Activated T-cell treated with anti-CD3 and anti-CD28 coated beads, Interleukin-2, amount 50 U/mL, for 24 hours (primary cell): ENCODE data around the gene EPHB3.

Source experiments
- DNase-seq: peaks from one replicate; pipeline ENCODE4 v3.0.0-alpha.2; 2020
- H3K27ac Mint-ChIP-seq: 2 replicates; pipeline ENCODE4 v1.8.0; 2020; ENCODE audit warnings: mild to moderate bottlenecking, mixed read lengths
- H3K27me3 Mint-ChIP-seq: 2 replicates; pipeline ENCODE4 v1.8.0; 2020; ENCODE audit warnings: mixed read lengths
- H3K36me3 Mint-ChIP-seq: 2 replicates; pipeline ENCODE4 v1.8.0; 2020; ENCODE audit warnings: low read depth, mixed read lengths
- H3K4me1 Mint-ChIP-seq: 2 replicates; pipeline ENCODE4 v1.8.0; 2020; ENCODE audit warnings: low read depth, mixed read lengths
- H3K4me3 Mint-ChIP-seq: 2 replicates; pipeline ENCODE4 v1.8.0; 2020; ENCODE audit warnings: mild to moderate bottlenecking, moderate library complexity, mixed read lengths
- H3K9me3 Mint-ChIP-seq: 2 replicates; pipeline ENCODE4 v1.8.0; 2020; ENCODE audit warnings: mixed read lengths

Gene EPHB3

DNA sequence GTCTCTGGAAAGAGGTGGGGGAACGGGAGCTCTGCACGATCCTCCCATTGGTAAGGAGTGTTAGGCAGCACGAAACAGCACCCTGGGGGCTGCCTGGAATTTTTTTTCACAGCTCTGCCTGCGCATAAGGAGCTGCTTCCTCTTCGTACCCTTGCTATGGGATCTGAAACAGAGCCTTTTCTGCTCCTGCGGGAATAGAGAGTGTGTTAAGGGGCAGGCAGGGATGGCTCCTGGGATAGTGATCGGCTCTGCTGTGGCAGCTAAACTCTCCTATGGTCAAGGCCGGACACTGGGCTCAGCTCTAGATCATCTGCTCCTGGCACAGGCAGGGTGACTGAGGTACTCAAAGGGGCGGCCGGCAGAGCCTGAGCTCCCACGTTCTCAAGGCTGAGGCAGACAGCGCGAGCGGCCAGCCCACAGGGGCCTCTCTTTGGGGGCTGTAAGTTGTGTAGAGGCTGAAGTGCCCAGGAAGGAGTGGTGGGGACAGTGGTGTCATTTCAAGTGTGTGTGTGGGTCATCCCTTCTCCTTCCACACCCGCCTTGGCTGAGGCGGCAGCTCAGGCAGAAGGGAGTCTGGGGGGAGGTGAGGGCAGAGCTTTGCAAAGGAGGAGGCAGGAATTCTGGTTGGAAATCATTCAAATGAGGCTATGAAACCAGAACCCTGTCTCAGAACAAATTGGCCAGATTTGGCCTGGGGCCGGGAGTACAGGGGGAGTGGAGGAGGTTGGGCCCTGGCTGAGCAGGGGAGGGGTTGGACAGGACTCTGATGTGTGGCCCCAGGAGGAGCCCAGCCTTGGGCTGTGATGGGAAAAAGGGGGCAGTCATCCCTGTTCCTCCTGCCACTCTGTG, 31.0 kb downstream of the EPHB3 start:
- DNase-seq: no peak
- Mint-ChIP-seq H3K27me3 (no peaks in the 10 kb centered on the region), H3K4me1 (no peaks in the 10 kb centered on the region), H3K4me3 (no peak overlapping the region), H3K36me3 (no peaks in the 10 kb centered on the region), H3K27ac (no peak overlapping the region), H3K9me3 (no peaks in the 10 kb centered on the region)

DNA sequence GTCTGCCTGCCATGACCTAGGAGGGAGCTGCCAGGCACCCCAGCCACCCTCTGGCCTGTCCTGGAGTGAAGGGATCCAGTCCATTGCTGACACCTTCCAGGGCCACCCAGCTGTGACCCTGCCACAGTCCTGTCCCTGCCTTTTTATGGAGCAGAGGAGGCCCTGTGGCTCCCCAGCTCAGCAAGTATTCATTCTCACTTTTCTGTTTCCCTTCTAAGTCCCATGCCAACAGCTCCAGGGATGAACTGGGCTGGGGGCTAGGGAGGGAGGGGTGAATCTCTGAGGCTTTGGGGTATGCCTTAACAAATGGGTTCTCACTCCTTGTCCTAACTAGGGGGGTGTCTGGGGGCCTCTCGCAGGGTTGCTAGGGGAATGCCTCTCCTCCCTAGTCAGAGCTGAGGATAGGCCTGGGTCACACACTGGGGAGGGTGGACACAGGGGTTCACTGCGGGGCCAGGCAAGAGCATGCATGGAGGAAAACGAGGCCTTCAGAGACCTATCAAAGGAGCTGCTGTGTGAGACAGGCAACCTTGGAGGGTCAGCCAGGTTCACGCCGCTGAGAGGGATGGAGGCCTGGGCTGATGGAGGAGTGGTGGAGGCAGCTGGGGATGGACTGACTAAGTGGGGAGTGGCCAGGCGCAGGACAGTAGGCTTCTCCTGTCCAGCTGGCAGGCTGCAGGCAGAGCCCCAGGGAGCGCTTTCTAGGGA, 31.8 kb downstream of the EPHB3 start:
- Mint-ChIP-seq H3K27me3 (no peaks in the 10 kb centered on the region), H3K36me3 (no peaks in the 10 kb centered on the region), H3K4me1 (no peaks in the 10 kb centered on the region), H3K4me3 (no peak overlapping the region), H3K9me3 (no peaks in the 10 kb centered on the region), H3K27ac (no peak overlapping the region)
- DNase-seq: no peak

DNA sequence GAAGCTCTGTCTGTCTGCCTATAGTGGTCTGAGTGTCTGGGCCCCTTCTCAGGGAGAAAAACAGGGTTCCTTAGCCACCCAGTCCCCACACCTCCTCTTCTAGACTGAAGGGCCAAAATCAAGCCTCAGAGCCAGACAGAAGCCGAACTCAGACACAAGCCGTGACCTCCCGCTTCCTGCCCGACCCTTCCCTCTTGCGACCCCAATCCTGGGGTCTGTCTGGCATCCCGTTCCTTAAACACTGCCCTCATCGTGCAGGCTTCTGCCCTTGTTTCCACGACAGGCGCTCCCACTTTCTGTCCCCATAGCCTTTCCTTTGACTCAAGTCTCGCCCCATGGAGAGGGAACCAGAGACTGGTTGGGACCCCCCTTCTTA, 32.3 kb downstream of the EPHB3 start:
- no peak for DNase-seq
- Mint-ChIP-seq H3K4me1 (no peaks in the 10 kb centered on the region), H3K27ac (no peak overlapping the region), H3K4me3 (no peak overlapping the region), H3K9me3 (no peaks in the 10 kb centered on the region), H3K27me3 (no peaks in the 10 kb centered on the region), H3K36me3 (no peaks in the 10 kb centered on the region)

- H3K4me3 Mint-ChIP-seq: no peak overlapping the region
- DNase-seq: no peak
- no peaks in the 10 kb centered on the region for H3K36me3 Mint-ChIP-seq
- H3K9me3 Mint-ChIP-seq: no peaks in the 10 kb centered on the region
- H3K4me1 Mint-ChIP-seq: no peaks in the 10 kb centered on the region
- no peak overlapping the region for H3K27ac Mint-ChIP-seq
- no peaks in the 10 kb centered on the region for H3K27me3 Mint-ChIP-seq
Measured at GRCh38 chr3:184594371-184595001, 32.9 kb downstream of the EPHB3 start.

GRCh38 chr3:184595726-184596125, 34.1 kb downstream of the EPHB3 start:
- Mint-ChIP-seq H3K27ac (no peak overlapping the region), H3K27me3 (peaks cover 9% of the 10 kb centered on the region), H3K4me1 (no peaks in the 10 kb centered on the region), H3K9me3 (no peaks in the 10 kb centered on the region), H3K4me3 (no peak overlapping the region), H3K36me3 (no peaks in the 10 kb centered on the region)
- DNase-seq: no peak

GRCh38 chr3:184596233-184596632, 34.6 kb downstream of the EPHB3 start:
- Mint-ChIP-seq H3K27ac (no peak overlapping the region), H3K36me3 (no peaks in the 10 kb centered on the region), H3K9me3 (no peaks in the 10 kb centered on the region), H3K27me3 (peaks cover 14% of the 10 kb centered on the region), H3K4me1 (no peaks in the 10 kb centered on the region), H3K4me3 (no peak overlapping the region)
- DNase-seq: no peak

- Mint-ChIP-seq H3K4me3 (no peak overlapping the region), H3K9me3 (no peaks in the 10 kb centered on the region), H3K36me3 (no peaks in the 10 kb centered on the region), H3K27ac (no peak overlapping the region), H3K27me3 (peaks cover 17% of the 10 kb centered on the region), H3K4me1 (peaks cover under 1% of the 10 kb centered on the region)
- DNase-seq: no peak
Measured at GRCh38 chr3:184596886-184597575, 35.4 kb downstream of the EPHB3 start.

- no peaks in the 10 kb centered on the region for H3K36me3 Mint-ChIP-seq
- no peak overlapping the region for H3K4me3 Mint-ChIP-seq
- no peak overlapping the region for H3K27ac Mint-ChIP-seq
- DNase-seq: no peak
- H3K4me1 Mint-ChIP-seq: peaks cover 9% of the 10 kb centered on the region
- peaks cover 26% of the 10 kb centered on the region for H3K27me3 Mint-ChIP-seq
- no peaks in the 10 kb centered on the region for H3K9me3 Mint-ChIP-seq
Measured at GRCh38 chr3:184597829-184598573, 36.4 kb downstream of the EPHB3 start.

- Mint-ChIP-seq H3K27me3 (peaks cover 32% of the 10 kb centered on the region), H3K9me3 (no peaks in the 10 kb centered on the region), H3K4me1 (peaks cover 15% of the 10 kb centered on the region), H3K4me3 (no peak overlapping the region), H3K27ac (no peak overlapping the region), H3K36me3 (no peaks in the 10 kb centered on the region)
- no peak for DNase-seq
Measured at GRCh38 chr3:184598574-184598927, 37.0 kb downstream of the EPHB3 start.

GRCh38 chr3:184599143-184599542, 37.6 kb downstream of the EPHB3 start:
- no peak overlapping the region for H3K27ac Mint-ChIP-seq
- peaks cover 36% of the 10 kb centered on the region for H3K27me3 Mint-ChIP-seq
- DNase-seq: no peak
- no peaks in the 10 kb centered on the region for H3K9me3 Mint-ChIP-seq
- H3K4me1 Mint-ChIP-seq: peaks cover 18% of the 10 kb centered on the region
- no peaks in the 10 kb centered on the region for H3K36me3 Mint-ChIP-seq
- H3K4me3 Mint-ChIP-seq: no peak overlapping the region

GRCh38 chr3:184600685-184601377, 39.2 kb downstream of the EPHB3 start:
- Mint-ChIP-seq H3K27ac (no peak overlapping the region), H3K4me1 (peaks cover 22% of the 10 kb centered on the region), H3K4me3 (no peak overlapping the region), H3K36me3 (no peaks in the 10 kb centered on the region), H3K27me3 (peaks cover 50% of the 10 kb centered on the region), H3K9me3 (no peaks in the 10 kb centered on the region)
- no peak for DNase-seq

DNA sequence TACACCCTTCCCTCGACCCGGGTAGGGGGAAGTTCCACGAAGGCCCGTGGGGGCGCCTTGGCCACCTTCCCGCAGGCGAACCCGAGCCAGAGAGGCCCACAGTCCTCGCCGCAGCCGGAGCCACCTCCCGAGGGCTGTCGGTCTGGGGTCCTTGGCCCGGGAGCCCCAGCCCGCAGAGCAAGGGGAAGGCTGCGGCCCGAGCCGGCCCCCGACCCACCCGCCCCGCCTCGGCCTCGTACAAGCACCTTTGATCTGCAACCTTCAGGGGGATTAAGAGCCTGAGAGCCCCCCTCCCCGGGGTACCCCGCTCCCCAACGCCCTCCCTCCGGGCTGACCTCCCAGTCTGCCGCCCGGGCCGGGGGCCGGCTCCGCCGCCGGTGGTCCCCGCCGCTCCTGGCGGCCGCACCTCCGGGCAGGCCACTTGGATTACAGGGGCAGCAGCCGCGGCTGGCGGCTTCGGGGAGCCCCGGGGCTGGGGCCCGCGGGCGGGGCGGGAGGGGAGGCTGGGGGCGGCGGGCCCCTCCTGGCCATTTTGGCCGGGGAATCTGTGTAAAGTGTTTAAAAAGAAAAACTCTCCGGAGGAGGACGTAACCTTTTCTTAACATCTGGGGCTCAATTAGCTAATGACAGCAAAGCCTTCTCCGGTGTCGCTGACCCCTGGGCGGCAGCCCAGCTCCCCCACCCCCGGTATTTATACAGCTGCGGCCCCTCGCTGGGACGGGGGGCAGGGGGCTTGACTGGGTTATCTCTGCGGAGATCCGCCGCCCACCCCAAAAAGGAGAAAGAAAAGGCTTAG, 40.2 kb downstream of the EPHB3 start:
- peaks cover 53% of the 10 kb centered on the region for H3K27me3 Mint-ChIP-seq
- H3K4me1 Mint-ChIP-seq: peaks cover 23% of the 10 kb centered on the region
- DNase-seq: no peak
- no peaks in the 10 kb centered on the region for H3K36me3 Mint-ChIP-seq
- H3K27ac Mint-ChIP-seq: no peak overlapping the region
- H3K9me3 Mint-ChIP-seq: no peaks in the 10 kb centered on the region
- no peak overlapping the region for H3K4me3 Mint-ChIP-seq
